Measurements from ENCODE around the gene NRDC.
"Not testable (repeated sequence)": the region's sequence is repeated elsewhere in the genome, so short reads cannot be mapped to it uniquely, and the experiment has no call there.

Gene NRDC

DNA sequence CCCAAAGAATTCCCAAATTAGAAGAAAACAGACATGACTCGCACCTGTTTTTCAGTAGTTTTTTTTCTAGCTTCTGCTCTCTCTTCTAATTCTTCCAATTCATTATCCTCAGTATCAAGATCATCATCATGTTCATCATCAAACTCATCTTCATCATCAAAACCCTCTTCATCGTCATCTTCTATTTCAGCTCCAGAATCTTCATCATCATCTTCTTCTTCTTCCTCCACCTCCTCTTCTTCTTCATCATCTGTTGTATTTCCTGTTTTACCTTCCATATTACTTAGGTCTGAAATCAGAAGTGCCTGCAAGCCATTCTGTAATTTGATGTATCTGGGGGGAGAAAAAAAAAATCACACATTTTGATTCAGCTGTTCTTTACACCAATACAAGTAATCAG, 38.3 kb downstream of the NRDC start:
- DNase-seq = no peak

DNA sequence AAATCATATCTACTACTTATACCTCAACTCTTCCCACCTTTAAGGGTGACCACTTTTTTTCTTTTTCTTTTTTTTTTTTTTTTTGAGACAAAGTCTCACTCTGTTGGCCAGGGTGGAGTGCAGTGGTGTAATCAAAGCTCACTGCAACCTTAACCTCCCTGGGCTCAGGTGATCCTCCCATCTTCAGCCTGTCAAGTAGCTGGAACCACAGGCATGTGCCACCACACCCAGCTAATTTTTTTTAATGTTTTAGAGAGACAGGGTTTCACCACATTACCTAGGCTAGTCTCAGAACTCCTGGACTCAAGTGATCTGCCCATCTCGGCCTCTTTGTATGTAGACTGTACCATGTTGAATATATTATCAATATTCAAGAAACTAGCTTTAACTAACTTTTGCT, 39.4 kb downstream of the NRDC start:
- no peak for DNase-seq

DNA sequence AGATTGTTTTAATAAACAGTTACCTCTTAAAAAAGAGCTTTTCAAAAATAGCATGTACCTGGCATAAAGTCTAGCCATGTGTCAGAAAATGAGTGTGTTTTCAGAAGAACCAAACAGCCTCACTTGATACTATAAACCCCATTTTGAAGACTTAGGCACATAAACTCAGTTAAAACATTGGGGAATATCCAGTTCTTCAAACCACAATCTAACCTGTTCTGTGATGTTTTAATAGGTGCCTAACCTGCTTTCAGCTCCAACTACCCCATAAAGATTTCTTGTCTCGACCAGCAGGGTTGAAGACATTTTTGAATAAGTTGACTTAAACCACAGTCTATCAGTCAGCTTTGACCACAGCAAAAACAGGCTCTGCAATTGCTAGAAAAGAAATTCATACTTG, 41.3 kb downstream of the NRDC start:
- DNase-seq = no peak

DNA sequence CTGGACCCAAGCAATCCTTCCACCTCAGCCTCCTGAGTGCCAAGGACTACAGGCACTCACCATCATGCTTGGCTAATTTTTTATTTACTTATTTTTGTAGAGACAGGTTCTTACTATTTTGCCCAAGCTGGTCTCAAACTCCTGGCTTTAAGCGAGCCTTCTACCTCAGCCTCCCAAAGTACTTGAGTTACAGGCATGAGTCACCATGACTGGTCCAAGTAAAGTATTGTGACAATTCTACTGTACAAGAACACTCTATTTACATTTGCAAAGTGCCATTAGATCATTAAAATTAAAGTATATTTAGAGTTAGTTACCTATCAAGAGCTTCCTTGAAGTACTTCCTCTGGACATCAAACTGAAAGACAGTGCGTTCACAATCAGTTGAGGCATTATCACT, 44.8 kb downstream of the NRDC start:
- no peak for DNase-seq

DNA sequence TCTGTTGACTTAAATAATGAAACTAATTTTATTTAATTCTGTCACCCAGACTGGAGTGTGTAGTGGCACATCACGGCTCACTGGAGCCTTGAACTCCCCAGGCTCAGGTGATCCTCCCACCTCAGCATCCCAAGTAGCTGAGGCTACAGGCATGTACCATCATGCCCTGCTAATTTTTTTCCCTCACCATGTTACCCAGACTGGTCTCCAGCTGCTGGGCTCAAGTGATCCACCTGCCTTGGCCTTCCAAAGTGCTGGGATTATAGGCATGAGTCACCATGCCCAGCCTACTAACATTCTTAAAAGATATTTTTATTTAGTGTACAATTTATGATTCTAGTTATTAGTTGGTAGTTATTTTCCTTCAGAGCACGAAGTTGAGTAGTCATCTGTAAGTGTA, 49.5 kb downstream of the NRDC start:
- no peak for DNase-seq

DNA sequence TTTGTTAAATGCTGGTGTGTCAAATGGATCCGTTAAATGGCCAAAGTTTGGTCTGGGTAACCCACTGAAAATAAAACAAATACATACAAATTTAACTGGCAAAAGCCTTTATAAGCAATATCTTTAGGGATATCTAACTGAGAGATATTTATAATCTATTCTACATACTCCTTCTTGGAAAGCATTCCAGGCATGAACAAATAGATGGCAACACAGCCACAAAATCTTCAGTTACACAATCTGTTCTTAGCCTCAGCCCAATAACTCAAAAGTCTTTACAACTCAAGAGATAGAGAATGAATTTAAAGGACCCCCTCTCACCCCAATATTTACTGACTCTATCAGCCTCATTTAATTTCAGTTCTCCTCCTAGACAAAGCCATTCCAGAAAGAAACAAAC, 58.7 kb downstream of the NRDC start:
- DNase-seq = no peak

DNA sequence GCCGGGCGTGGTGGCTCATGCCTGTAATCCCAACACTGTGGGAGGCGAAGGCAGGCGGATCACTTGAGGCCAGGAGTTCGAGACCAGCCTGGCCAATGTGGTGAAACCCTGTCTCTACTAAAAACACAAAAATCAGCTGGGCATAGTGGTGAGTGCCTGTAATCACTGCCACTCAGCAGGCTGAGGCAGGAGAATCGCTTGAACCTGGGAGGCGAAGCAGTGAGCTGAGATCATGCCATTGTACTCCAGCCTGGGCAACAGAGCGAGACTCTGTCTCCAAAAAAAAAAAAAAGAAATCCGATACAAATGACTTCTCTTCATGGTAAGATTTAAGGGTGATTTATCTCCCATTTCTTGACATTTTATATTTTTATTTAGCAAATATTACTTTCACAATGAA, 59.5 kb downstream of the NRDC start:
- not testable (repeated sequence) for DNase-seq

DNA sequence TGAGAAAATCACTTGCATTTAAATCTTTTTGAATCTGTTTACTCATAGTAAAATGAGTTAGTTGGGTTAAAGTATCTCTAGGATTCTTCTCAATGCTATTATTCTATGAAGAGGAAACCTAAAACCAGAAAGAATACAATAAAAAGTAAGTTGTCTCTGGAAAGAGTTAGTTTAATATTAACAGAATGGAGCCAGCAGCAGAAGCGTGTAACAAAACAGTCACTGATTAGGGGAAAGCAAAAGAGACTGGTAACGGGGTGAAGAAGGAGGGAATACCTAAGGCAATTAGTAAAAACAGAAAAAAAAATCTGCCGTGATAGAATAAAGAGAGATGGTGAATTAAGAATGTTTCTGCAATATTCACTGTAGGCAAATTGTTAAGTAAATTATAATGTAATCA, 60.0 kb downstream of the NRDC start:
- no peak for DNase-seq

DNA sequence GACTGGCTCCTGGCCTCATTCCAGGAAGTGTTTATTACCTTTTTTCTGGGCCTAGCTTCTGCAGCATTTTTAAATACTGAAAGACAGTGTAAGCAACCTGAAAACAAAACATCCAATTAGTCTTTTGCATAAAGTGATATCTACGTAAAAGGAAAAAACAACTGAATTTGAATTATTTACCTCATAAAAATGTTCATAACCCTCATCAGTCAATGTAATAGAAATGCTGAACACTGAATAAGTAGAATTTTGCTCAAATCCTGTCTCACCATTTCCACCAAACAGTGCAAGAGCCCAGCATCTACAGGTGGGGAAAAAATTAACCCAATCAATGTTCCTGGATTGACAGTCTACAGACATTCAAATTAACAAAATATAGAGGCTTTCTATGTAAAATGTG, 64.0 kb downstream of the NRDC start:
- no peak for DNase-seq

DNA sequence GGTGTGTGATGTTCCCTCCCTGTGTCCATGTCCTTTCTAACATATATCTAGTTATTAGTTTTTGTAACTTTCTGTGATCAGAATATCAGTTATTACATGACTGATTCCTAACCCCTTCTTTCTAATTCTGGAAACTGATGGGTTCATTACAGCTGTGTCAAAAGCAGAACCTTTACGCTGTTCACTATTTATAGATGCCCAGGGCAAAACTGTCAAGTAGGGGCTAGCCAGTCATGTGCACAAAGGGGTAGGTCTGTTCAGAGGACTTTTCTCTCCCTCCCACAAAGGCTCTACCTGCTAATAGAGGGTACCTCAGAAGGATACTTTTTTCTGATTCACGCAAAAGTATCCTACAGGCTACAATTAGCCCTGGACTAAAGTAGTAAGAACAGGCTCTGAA, 79.2 kb downstream of the NRDC start:
- no peak for DNase-seq

DNA sequence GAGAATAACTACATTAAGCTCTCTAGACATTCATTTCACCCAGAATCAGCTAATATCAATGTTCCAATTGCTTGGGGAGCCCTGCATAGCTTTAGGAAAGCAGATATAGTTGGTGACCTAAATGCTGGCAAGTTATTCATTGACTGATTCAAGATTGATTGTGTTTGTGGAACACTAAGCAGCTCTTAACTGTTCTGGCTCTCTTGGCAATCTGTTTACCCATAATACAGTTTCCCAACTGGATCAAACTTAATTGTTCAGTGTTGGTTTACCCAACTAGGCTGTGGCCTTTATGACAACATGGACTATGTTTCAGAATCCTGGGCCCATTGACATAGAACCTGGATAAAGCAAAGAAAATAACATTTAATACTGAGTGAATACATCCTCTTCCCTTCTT, 83.7 kb downstream of the NRDC start:
- DNase-seq = no peak

DNA sequence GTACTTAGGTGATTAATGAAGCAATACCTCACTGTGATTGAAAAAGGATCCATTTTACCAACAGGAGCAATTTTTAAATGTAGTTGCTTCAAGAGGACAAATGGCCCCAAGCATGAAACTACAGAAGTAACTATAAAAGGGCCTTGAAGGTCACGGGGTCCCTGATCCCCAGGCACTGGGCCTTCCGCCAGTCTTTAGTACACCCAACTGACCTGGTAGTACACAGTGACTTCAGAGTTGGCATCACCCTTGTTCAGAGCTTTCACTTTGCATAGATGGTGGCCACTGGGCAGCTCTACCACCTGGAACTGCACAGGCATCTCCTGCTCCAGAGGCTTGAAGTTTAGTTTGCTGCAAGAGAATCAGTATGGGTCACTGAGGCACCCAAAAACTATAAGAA, 84.3 kb downstream of the NRDC start:
- DNase-seq = no peak

DNA sequence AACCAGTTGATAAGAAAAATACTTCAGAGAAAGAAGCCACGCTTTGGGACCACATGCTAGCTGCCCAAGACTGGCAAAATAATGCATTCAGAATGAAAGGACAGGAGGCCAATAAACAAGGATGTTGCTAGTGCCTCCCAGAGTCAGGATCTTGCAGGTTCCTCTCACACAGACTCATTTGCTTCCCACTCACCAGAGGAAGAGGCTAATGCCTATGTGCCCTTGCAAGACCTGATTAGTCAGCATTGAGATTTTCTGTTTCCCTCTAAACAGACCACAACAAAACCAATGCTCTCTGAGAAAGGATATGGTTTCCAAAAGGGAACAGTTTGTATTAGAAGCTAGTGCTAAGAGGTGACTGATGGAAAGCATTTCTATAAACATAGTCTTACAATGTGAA, 85.7 kb downstream of the NRDC start:
- no peak for DNase-seq

DNA sequence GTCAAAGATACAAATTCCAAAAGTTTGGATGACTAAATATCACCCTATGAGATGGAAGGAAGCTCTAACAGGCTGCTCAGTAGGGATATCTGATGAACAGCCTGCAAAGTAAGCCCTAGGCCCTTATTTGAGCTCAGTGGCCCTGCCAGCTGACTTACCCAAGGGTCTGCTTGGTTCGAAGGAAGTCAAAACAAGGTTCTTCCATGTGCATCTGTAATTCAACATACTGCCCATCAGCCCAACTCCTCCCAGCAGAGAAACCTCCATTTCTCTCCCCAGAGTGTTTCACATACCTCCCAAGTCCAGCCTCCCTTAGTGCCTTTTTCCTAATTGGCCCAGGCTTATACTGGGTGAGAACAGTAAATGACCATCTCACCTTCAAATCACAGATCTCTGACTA, 86.6 kb downstream of the NRDC start:
- DNase-seq = no peak

DNA sequence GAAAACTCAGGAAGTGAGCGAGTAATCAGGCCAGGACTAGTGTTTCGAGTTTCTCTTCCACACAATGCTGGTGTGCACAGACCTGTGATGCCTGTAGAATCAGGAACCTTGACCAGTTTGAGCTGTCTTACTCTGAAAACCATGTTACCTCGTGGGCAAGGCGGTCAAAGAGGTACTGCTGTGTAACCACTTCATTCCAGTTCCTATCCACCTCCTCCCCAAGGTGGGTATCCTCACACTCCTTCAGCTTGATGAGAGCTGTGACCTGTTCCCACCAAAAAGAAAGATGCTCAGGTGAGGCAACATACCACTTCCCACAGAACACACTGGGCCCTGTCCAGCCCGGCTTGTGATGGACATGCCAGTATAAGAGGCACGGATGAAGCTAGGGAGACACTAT, 88.1 kb downstream of the NRDC start:
- no peak for DNase-seq

DNA sequence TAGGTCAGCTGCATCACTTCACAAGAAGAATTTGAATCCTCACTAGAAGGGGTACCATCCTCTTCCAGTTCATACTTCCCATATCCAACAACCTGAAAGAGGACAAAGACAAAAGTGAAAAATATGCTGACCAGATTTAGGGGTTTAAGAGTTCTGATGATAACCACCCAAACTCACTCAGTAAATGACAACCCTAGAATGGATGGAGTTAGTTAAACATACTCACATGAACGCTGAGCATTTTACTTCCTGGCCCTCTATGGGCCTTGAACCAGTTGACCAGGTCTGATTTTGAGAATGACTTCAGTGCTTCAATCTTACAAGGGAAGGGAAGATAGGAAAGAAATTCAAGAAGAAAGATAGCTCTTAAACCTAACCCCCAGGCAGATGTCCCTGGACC, 89.2 kb downstream of the NRDC start:
- no peak for DNase-seq

DNA sequence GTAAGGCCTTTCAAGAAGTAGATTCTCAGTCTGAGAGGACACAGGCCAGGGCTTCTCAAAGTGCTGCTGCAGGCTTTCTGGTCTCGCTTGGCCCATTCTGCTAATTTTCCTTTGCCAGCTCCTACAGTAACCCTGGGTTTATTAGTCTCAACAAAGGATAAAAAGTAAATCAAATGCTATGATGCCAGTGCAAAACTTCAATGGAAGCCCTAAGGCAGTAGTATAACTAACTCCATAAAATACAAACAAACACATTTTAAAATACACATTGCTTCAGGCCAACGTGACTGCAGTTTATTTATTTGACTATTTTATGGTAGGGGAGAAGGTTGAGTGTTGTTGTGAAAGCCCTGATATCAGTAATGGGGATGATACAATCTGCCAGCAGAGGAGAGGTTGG, 89.6 kb downstream of the NRDC start:
- no peak for DNase-seq

DNA sequence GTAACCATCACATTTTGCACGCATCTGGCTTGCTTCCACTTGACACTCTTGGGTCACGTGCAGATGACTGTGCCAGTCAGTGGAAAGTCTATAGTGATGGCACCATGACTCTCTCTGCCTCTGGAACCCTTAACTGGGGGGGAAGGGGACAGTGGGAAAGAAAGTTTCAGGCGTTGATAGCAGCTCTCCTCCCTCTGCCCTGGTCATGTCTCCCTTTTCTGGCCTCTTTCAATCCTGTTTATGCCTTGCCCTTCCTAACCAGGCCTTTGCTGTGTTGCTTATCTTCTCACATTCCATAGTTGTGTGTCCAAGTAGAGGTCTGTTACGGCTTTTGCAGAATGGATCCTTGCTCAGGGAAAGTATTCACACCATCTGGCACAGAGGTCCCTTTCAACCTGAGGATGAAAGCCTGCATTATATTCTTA, 93.5 kb downstream of the NRDC start:
- DNase-seq = no peak

DNA sequence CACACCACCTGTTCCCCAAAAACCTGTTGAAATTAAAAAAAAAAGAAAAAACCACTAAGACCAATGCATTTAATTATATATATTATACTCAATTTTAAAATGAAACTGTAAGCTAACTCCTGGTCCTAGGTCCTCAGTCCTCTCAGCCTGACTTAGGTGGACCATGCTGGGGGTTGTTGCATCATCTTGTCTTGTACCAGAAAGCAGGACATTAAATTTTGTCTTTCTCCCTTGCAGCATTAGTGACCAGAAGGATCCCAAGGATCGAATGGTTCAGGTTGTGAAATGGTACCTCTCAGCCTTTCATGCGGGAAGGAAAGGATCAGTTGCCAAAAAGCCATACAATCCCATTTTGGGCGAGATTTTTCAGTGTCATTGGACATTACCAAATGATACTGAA, 97.6 kb downstream of the NRDC start:
- no peak for DNase-seq

DNA sequence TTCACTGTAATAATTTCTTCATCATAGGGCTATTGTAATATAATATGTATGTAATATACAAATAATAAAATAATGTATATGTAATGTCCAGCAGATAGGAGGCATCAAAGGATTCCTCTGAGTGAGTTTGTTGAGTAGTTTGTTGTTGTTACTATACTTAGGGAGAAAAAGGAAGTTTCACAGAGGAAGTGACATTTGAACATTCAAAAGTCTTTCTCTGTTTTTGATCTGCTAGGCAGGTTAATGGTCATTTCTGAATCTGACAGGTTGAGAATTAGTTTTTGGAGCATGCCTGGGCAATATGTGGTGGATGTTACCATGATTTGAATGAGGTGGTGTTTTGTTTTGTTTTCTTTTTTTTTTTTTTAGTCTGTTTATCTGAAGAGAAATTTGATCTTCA, 102.1 kb downstream of the NRDC start:
- DNase-seq = no peak

DNA sequence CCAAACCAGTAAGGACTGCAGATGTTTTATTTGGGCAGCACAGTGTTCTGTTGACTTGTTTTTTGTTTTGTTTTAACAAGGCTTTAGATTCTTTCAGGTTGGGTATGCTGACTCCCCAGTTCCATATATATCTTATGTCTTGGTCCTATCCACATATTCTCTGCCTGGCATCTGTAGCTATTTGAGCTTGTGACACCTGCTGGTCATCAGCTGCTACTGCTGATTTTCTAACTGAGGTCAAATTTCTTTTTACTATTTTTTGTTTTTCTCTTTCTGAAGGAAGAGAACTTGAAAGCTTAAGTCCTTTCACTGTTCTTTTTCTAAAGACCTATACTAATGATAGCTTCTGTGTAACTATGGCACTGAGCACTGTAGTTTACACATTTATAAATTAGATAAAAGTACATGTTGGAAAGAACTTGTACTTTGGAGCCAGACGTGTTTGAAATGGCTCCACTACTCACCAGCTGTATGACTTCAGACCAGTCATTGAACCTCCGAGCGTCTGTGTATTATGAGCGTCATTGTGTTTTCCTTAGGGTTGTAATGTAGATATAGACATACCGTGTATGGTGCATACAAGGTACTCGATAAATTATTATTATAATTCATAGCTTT, 109.4 kb downstream of the NRDC start:
- DNase-seq = no peak

DNA sequence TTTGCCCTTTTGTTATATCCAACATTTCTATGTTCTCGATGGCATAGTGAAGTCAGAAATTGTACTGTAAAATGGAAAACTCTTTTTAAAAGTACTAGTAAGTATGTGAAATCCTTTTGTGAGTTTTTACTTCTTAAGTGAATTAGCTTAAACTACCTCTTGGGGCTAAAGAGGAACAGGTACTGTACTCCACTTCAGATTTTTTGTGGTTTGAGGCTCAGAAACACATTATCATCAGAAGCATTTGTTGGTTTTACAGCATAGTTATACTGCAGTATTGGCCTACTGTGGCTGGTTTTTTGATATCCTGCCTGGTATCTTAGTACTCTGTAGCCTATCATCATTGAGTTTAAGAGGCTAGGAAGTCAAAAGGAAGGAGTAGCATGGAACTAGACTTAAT, 117.2 kb downstream of the NRDC start:
- DNase-seq = no peak

DNA sequence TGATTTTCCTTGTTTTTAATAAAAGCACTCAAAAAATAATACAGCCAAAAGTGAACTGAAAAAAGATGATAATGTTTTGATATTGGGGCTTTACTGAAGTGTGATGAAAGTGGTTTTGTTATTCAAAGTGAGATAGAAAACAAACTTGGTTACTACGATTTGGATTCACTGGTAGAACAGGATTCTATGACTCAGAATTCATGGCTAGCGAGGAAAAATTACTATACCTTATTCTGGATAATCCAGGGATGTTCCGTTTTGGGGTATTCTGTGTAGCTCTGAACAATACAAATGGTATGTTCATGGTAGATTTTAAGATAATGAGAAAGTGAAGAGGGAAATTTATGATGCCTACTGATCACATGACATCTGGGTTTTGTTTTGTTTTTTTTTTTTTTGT, 117.7 kb downstream of the NRDC start:
- DNase-seq = no peak

DNA sequence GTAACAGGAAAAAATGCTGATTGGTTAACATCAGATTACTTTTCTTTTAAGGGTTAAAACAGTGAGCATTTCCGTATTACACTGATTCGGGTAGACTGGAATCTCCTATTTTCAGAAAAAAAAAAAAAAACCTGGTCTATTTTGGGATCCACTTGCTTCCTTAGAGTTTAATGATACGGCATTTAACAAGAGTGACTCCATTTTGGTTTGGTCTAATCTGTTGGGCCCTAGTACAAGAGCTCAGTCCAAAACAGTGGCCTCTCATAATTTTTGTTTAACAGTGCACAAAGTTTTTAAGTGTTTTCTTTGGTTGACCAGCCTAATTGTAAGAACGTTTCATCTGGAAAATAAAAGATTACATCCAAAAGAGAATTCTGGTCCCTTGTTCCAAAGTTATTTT, 120.2 kb downstream of the NRDC start:
- DNase-seq = no peak

DNA sequence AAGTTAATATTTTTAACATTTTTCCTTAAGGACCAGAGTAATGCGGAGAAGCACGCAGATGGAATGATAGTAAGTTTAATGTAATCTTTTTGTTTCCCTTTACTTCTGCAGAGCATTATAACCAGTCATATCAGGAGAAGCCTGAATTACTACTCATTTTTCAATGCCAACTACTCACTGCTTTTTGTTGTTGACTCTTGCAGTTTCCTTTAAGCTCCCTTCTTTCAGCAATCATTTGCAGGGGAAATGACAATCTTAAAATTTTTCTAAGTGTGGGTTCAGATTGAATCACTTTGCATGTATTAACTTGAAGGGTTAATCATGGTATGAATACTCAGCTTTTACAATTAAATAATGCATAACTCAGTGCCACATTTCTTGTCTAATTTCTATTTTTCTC, 122.2 kb downstream of the NRDC start:
- no peak for DNase-seq

DNA sequence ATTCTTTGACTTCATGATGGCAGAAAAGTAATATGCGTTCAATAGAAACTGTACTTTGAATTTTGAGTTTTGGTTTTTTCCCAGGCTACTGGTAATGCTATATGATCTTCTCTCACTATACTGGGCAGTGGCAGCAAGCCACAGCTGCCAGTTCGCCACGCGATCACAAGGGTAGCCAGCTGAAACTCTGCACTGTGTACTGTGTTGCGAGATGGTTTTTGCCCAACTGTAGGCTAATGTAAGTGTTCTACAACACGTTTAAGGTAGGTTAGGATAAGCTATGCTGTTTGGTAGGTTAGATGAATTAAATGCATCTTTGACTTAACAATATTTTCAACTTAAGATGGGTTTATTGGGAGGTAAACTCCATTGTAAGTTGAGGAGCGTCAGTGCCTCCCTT, 123.1 kb downstream of the NRDC start:
- DNase-seq = no peak

Measured in SIG-M5 (cell line).